Bladder microvascular endothelial cell (primary cell): ENCODE results near the gene CCDC9B. TPM values are rescaled to one million over a fixed set of nuclear protein-coding genes. Genes with fewer than 3 reads are reported as not detected.

ENCODE experiments used
- total RNA-seq: library from RNA; depleted of rRNA; stranded (reverse); fragments of >200 nt; gene quantifications from 2 replicates; pipeline ENCODE4 v1.2.3, GENCODE V29; 2014

The CCDC9B gene
- 10.8 and 36.9 TPM in 2 replicates for total RNA-seq

DNA sequence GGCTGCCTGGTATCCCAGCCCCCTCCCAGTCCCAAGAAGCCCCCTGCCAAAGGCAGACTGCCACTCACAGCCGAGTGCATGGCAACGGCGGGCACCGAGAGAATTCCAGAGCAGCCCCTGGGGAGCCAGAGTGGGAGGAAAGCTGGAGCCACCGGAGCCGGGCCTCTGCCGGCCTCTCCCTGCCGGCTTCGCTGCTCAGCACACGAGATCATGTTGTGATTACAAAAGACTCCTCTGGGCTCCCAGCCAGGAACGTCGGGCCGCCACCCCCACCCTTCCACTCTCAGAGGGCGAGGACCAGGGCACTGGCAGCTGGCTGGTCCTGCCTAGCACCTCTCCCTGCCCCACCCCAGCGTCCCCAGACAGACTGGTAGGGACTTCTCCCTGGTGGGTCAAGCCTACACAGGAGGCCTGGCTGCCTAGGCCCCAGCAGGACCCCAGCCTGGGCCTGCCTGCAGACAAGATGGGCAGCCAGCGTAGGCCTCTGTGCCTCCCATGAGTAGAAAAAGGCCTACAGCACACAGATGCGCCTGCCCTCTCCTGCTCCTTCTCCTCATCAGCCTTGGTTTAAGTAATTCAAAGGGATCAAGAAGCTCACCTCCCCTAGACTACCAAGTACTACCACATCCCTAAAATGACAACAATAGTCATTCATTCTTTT is at the start of gene CCDC9B:
TSS of gene CCDC9B (minus strand) at position 200 of the 661 bp plus-strand sequence. CDS start at position 80, 120 bp downstream.

DNA sequence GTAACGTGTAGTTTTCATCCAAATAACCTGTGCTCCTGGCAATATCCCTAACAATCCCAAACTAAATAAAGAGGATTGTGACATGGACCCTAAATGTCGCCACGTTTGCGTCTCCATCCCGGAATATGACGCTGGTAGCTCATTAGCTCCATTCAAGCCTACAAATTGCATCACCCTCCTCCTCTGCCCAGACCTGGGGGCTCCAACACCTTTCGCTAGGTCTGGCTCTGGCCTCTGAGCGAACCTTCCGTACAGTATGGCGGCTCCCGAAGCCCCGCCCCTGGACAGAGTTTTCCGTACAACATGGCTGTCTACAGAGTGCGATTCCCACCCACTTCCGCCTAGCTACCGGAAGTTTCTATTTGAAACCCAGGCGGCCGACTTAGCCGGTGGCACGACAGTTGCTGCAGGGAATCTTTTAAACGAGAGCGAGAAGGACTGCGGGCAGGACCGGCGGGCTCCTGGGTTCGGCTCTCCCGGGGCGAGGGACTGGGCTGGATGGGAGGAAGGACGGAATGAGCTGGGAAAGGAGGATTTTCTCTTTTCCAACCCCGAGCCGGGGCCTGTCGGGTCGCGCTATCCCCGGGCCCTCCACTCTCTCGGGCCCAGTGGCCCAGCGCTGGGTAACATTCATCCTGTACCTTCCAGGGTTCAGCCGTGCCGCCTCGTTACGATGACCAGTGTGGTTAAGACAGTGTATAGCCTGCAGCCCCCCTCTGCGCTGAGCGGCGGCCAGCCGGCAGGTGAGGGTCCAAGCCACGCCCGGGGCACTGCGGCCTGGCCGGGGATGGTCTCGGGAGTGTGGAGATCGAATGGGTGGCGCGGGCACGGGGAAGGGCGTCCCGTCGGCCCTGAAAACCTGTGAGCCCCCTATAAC is 42.1 kb upstream of the CCDC9B start, which contains the start of gene KNSTRN:
TSS of gene KNSTRN (plus strand) at position 142 of the 877 bp plus-strand sequence. CDS start at position 257, 115 bp downstream.

DNA sequence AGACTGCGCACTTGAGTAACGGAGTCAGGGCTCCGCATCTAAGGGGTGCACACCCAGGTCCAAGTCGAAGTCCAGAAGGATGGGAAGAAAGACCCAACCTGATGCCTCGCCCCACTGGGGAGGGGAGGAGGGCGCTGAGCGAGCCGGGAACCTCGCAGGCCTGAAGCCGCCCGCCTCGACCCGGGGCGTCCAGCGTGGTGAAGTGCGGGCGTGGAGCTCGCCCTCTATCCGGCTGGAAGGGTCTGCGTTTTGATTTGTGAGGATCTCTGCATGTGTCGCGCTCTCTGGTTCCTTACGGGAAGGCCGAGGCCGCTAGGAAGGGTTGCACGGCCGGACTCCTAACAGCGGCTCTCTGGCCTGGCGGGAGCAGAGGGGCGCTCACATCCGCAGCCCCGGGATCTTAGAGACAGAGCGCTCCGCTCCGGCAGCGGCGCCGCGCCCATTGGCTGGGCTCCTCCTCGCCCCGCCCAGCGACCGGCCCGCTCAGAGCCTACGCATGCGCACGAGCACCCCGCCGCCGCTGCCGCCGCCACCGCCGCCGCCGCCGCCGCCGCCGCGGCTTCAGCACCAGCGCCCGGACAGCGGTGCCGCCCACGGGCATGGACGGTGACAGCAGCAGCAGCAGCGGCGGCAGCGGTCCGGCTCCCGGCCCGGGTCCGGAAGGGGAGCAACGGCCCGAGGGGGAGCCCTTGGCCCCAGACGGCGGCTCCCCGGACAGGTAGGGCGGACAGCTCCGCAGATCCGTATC is 17.2 kb upstream of the CCDC9B start, which contains the start of gene DISP2:
TSS of gene DISP2 (plus strand) at position 497 of the 748 bp plus-strand sequence. CDS start at position 600, 103 bp downstream.

DNA sequence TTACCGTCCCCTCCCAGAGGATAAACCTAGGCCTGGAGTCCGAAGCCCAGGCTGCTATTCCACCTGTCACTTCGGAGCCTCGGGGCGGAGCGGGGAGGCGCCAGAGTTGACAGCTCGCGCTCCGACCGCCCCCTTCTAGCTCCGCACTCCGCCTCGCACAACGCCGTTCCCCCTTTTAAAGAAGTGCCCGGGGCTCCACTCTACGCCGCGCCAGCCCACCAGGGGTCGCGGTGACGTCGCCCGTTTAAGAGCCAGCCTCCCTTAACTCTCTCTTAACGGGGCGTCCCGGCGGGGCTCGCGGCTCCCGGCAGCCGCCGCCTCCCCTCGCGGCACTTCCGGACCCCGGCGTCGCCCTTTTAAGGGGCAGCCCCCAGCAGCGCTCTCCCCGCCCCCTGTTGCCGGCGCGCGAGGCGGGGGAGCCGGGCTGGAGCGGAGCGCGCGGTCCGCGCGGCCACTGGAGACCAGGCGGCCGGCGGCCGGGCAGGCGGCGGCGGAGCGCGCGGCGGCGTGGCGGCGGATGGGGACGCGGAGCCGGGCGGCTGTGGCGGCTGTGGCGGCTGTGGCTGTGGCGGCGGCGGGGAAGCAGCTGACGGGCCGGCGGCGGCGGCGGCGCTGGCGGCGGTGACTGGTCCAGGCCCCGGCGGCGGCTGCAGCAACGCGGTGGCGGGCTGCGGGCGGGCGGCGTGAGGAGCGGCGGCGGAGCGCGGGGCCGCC is 17.3 kb downstream of the CCDC9B start, which contains the start of gene INAFM2:
TSS of gene INAFM2 (plus strand) at position 454 of the 714 bp plus-strand sequence. CDS start 364 bp downstream, outside the sequence.

DNA sequence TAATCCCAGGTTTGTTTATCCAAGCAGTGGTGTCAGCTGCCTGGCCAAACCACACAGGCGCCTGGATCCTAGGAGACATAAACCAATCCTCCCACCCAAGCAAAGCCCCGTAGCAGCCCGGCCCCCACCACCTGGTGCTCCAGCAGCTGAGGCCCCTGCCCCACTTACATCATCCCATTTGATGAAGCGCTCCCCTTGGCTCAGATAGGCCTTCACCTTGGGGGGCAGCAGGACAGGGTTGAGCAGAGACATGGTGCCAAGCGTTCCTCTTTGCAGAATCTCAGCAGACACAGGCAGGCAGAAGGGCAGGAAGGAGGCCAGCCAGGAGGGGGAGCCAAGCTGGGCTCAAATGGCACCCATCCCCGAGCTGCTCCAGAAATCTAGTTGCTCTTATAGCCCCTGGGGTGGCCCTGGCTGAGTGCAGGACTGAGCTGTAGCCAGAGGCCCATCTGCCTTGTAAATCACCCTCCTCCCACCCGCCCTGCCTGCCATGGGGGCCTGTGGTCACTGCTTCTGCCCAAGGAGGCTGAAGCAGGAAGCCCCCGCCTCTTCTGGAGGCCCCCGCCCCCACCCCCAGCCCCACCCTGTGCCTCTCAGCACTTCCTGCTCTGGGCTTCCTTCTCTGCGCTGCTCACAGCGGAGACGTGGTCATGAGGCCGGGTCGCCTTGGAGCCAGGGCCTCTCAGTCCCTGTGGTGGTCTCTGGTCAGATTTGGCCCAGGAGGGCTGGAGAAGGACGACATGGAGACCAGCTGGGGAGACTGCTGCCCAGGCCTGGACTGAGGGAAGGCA is 33.1 kb downstream of the CCDC9B start, which contains the start of gene PLCB2:
TSS of gene PLCB2 (minus strand) at position 515 of the 791 bp plus-strand sequence. CDS start at position 252, 263 bp downstream.

DNA sequence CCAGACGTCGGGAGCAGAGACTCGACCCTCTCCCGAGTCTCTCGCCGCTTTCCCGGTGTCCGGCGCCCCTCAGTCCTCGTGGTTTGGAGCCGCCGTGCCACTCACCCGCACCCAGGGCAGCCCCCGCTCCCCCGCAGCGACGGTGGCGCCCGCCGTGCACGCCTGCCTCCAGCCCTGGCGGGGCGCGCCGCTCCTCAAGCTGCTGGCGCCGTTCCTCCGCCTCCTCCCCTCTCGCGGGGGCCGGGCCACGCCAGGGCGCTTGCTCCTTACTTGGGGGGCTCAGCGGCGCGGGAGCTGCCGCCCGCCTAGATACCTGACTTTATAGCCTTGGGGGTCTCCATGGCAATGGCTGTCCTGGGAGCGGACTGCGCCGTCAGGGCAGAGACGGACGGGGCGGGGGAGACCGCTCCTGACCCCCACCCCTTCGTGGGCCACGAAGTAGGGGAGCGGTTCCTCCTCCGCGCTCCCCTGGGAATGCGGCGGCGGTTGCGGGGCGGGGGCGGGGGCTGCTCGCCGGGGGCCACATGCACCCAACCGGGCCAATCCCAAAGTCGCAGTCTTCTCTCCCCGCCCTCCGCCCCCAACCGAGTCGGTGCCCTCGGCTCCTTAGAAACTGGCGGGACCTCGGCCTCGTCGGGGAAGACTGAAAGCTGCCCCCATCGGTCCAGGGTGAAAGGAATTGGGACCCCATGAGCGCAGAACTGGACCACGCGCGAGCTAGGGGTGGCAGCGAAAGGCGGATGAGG is 57.7 kb downstream of the CCDC9B start, which contains the start of gene ANKRD63:
TSS of gene ANKRD63 (minus strand) at position 196 of the 746 bp plus-strand sequence. CDS start 478 bp downstream, outside the sequence.

Other genes starting within 250 kb of the CCDC9B start
- gene BMF, start 232.1 kb downstream of the CCDC9B start, total RNA-seq, result 5.3 and 11.1 TPM in 2 replicates
- 20.4 and 21.2 TPM in 2 replicates for gene BUB1B, start 179.9 kb downstream of the CCDC9B start, total RNA-seq
- gene PAK6, start 101.9 kb downstream of the CCDC9B start, total RNA-seq, result not detected in 2 replicates
- not detected in 2 replicates for gene ANKRD63, start 57.9 kb downstream of the CCDC9B start, total RNA-seq
- 0.13 and 0.16 TPM in 2 replicates for gene PLCB2, start 33.0 kb downstream of the CCDC9B start, total RNA-seq
- gene INAFM2, start 17.2 kb downstream of the CCDC9B start, total RNA-seq, result 7.6 and 9.9 TPM in 2 replicates
- not detected in 2 replicates for gene PHGR1, start 10.1 kb upstream of the CCDC9B start, total RNA-seq
- under 0.01 and 0.38 TPM in 2 replicates for gene DISP2, start 17.3 kb upstream of the CCDC9B start, total RNA-seq
- gene KNSTRN, start 41.8 kb upstream of the CCDC9B start, total RNA-seq, result 29.6 and 41.0 TPM in 2 replicates
- 23.2 and 57.6 TPM in 2 replicates for gene IVD, start 64.9 kb upstream of the CCDC9B start, total RNA-seq
- 6.3 and 12.5 TPM in 2 replicates for gene BAHD1, start 100.0 kb upstream of the CCDC9B start, total RNA-seq
- 6.0 and 12.2 TPM in 2 replicates for gene CHST14, start 130.0 kb upstream of the CCDC9B start, total RNA-seq
- gene CCDC32, start 224.1 kb upstream of the CCDC9B start, total RNA-seq, result 10.8 and 13.2 TPM in 2 replicates
- 12.0 and 13.8 TPM in 2 replicates for gene RPUSD2, start 228.4 kb upstream of the CCDC9B start, total RNA-seq